Glutamatergic neuron (in vitro differentiated cells): ENCODE results near the gene GRM7. TPM values are rescaled to one million over a fixed set of nuclear protein-coding genes. Genes with fewer than 3 reads are reported as not detected.

Source experiments
- DNase-seq: peaks from one replicate; pipeline ENCODE4 v3.0.0; 2022
- H3K27ac Mint-ChIP-seq: one replicate; pipeline ENCODE4 v1.8.0; 2020; ENCODE audit warnings: mild to moderate bottlenecking, mixed read lengths, inconsistent platforms; ENCODE audit not compliant: unreplicated experiment
- H3K27me3 Mint-ChIP-seq: one replicate; pipeline ENCODE4 v1.8.0; 2020; ENCODE audit warnings: mild to moderate bottlenecking, moderate library complexity, mixed read lengths, inconsistent platforms; ENCODE audit not compliant: unreplicated experiment
- H3K36me3 Mint-ChIP-seq: one replicate; pipeline ENCODE4 v1.8.0; 2020; ENCODE audit warnings: mild to moderate bottlenecking, mixed read lengths, inconsistent platforms; ENCODE audit not compliant: unreplicated experiment
- H3K4me1 Mint-ChIP-seq: one replicate; pipeline ENCODE4 v1.8.0; 2020; ENCODE audit warnings: mild to moderate bottlenecking, low read depth, mixed read lengths, inconsistent platforms; ENCODE audit not compliant: unreplicated experiment
- H3K4me3 Mint-ChIP-seq: one replicate; pipeline ENCODE4 v1.8.0; 2020; ENCODE audit warnings: mild to moderate bottlenecking, mixed read lengths, inconsistent platforms; ENCODE audit not compliant: unreplicated experiment
- H3K9me3 Mint-ChIP-seq: one replicate; pipeline ENCODE4 v1.8.0; 2020; ENCODE audit warnings: mild to moderate bottlenecking, moderate library complexity, mixed read lengths, inconsistent platforms; ENCODE audit not compliant: unreplicated experiment
- total RNA-seq: library from RNA; stranded (reverse); fragmentation: NEBNext Ultra II Directional; extraction: Animal tissue kit (Norgen Biotek cat#: 25700); gene quantifications from one replicate; pipeline ENCODE4 v1.2.1, GENCODE V29; 2021; ENCODE audit not compliant: unreplicated experiment
- TF ChIP-seq, protein P1 (sequence below): fragments of 200-600 bp; sonication (generic); IDR thresholded peaks from one replicate; pipeline ENCODE4 v1.5.0; 2021; ENCODE audit not compliant: partially characterized antibody, unreplicated experiment

Gene GRM7
- total RNA-seq, 1 donor from 2014 or later, result 1.4 TPM

DNA sequence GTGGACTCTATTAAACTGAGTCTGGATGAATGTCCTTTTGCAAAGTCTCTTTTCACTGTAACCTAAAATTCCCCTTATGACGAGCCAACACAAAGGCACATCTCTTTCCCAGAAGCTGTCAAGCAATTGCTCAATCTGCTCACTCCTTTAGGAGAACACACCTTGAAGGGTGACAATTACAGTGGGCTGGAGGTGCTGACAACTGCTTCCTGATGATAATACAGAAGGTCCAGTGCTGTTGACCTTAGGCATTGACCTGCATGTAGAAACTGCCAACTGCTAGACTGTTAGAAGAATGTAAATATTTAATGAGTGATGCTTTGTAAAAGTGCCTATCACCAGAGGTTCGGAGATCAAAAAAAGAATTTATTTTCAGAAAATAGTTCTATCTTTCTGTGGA lies 757.7 kb downstream of the GRM7 start:
- H3K27me3 Mint-ChIP-seq, result no peaks in the 10 kb centered on the region
- no peak overlapping the region for H3K4me3 Mint-ChIP-seq
- DNase-seq, result no peak
- no peak overlapping the region for H3K27ac Mint-ChIP-seq
- H3K9me3 Mint-ChIP-seq, result no peaks in the 10 kb centered on the region
- H3K4me1 Mint-ChIP-seq, result no peaks in the 10 kb centered on the region
- TF ChIP-seq, protein P1, sequence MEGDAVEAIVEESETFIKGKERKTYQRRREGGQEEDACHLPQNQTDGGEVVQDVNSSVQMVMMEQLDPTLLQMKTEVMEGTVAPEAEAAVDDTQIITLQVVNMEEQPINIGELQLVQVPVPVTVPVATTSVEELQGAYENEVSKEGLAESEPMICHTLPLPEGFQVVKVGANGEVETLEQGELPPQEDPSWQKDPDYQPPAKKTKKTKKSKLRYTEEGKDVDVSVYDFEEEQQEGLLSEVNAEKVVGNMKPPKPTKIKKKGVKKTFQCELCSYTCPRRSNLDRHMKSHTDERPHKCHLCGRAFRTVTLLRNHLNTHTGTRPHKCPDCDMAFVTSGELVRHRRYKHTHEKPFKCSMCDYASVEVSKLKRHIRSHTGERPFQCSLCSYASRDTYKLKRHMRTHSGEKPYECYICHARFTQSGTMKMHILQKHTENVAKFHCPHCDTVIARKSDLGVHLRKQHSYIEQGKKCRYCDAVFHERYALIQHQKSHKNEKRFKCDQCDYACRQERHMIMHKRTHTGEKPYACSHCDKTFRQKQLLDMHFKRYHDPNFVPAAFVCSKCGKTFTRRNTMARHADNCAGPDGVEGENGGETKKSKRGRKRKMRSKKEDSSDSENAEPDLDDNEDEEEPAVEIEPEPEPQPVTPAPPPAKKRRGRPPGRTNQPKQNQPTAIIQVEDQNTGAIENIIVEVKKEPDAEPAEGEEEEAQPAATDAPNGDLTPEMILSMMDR, result no peak
- no peaks in the 10 kb centered on the region for H3K36me3 Mint-ChIP-seq

DNA sequence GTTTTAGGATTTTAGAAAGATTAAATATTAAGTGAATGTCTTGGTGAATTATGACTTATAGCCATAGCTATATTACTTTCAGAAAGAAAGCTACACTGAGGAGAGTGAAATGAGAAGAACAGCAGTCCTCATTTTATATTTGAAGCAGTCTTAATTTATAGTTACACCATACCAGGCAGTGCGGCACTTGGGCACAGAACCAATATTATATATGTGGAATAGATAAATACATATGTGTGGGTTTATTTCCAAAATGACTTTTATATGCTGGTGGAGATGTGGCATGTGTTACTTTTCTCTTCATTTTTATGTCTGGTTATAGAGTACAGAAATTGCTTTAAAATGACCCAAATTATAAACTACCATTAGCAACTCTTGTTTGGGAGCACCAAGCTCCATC lies 759.5 kb downstream of the GRM7 start:
- TF ChIP-seq, protein P1, result no peak
- Mint-ChIP-seq H3K4me3 (no peak overlapping the region), H3K4me1 (no peaks in the 10 kb centered on the region), H3K36me3 (no peaks in the 10 kb centered on the region), H3K27ac (no peak overlapping the region), H3K27me3 (no peaks in the 10 kb centered on the region), H3K9me3 (no peaks in the 10 kb centered on the region)
- DNase-seq, result no peak

DNA sequence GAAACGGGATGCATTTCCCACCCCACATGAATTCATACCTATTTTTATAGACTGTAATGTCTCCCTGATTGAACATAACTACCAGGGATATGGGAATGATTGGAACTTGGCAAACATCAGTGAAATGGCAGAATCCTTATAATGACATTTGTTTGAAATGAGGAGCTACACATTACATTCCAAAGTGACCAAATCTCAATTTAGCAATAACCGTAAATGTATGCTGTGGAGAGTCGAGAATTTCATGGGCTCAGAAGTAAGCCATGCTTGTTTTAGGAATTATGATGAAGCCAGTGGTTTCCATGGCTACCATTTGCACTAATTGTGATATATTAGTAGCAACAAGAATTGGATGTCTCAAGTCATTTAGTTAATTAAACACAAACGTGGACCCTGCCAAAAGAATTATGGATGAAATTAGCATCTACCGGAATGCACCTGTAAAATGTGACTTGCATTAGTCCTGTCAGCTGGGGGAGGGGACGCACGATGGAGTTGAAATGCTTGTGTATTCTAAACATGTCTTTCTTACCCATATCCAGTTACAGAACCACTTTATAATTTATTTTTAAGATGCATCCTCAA lies 760.2 kb downstream of the GRM7 start:
- Mint-ChIP-seq H3K9me3 (no peaks in the 10 kb centered on the region), H3K4me1 (no peaks in the 10 kb centered on the region), H3K36me3 (no peaks in the 10 kb centered on the region), H3K27ac (no peak overlapping the region), H3K27me3 (no peaks in the 10 kb centered on the region), H3K4me3 (no peak overlapping the region)
- TF ChIP-seq, protein P1, result no peak
- no peak for DNase-seq

DNA sequence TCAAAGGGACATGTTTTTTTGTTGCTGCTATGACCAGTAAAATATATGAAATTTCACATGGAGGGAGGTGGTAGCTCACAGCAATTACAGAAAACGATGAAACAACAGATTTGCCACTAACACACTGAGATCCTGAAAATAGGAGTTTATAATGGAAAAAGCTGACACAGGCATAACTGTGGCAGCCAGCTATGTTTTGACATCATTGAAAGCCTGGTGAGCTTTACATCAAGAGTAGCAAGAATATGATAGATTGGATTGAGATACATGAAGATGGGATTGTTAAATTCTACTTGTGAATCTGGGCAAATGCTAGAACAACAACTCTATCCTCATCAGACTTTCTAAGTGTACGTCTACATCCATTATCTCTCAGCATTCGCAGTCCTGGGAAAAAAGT lies 760.7 kb downstream of the GRM7 start:
- TF ChIP-seq, protein P1, result no peak
- DNase-seq, result no peak
- Mint-ChIP-seq H3K9me3 (no peaks in the 10 kb centered on the region), H3K4me3 (no peak overlapping the region), H3K27ac (no peak overlapping the region), H3K4me1 (no peaks in the 10 kb centered on the region), H3K27me3 (no peaks in the 10 kb centered on the region), H3K36me3 (no peaks in the 10 kb centered on the region)

DNA sequence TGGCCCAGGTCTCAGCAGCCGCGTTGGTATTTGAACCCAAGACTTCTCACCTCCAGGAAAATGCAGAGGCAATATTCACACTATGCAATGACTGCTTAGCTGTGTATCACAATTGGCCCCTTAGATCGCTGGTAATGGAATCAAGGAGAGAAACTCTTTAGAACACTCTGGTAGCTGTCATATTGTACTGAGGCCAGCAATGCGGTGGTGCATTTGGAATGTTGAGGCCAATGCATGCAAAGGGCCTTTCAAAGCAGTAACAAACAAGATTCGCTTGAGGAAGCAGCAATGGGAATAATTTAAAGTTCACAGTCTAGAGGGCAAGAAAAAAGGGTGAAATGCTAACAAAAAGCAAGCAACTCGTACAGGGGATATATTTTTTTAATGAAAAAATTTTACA lies 764.1 kb downstream of the GRM7 start:
- no peaks in the 10 kb centered on the region for H3K9me3 Mint-ChIP-seq
- H3K27me3 Mint-ChIP-seq, result no peaks in the 10 kb centered on the region

More for the DNA sequence above, 764.1 kb downstream of the GRM7 start:
- H3K27ac Mint-ChIP-seq, result no peak overlapping the region
- TF ChIP-seq, protein P1, result no peak
- H3K4me1 Mint-ChIP-seq, result no peaks in the 10 kb centered on the region
- no peak overlapping the region for H3K4me3 Mint-ChIP-seq
- DNase-seq, result no peak
- H3K36me3 Mint-ChIP-seq, result no peaks in the 10 kb centered on the region
